HG03442 (cell line): ENCODE results near the gene EIF2B5.
"Not testable (repeated sequence)": the region's sequence is repeated elsewhere in the genome, so short reads cannot be mapped to it uniquely, and the experiment has no call there.

Experiments used
- ATAC-seq: cut with Tn5 transposase; IDR thresholded peaks from one replicate; pipeline ENCODE4 v1.9.1; 2021; ENCODE audit warnings: mild to moderate bottlenecking, moderate library complexity; ENCODE audit not compliant: unreplicated experiment

The EIF2B5 gene

GRCh38 chr3:184135149-184135910 is at the start of gene EIF2B5:
Gene EIF2B5 (plus strand): TSS chr3:184135358. CDS start chr3:184135386, 28 bp downstream.
- peak; percentile 88 for ATAC-seq

- no peak for ATAC-seq
Measured at GRCh38 chr3:184085389-184085852, 49.7 kb upstream of the EIF2B5 start.

GRCh38 chr3:184092199-184092598 is 43.0 kb upstream of the EIF2B5 start:
- no peak for ATAC-seq

- ATAC-seq = no peak
Measured at GRCh38 chr3:184096811-184097383, 38.3 kb upstream of the EIF2B5 start, which contains the start of gene HTR3E. Gene HTR3E (plus strand): TSS chr3:184097064. CDS start chr3:184097530, 466 bp downstream.

GRCh38 chr3:184097556-184097955 is 37.6 kb upstream of the EIF2B5 start:
- ATAC-seq = no peak

- ATAC-seq = no peak
Measured at GRCh38 chr3:184099806-184100686, 35.1 kb upstream of the EIF2B5 start.

GRCh38 chr3:184110316-184110725 is 24.8 kb upstream of the EIF2B5 start:
- no peak for ATAC-seq

- ATAC-seq = no peak
Measured at GRCh38 chr3:184116017-184116416, 19.1 kb upstream of the EIF2B5 start.

GRCh38 chr3:184117636-184118035 is 17.5 kb upstream of the EIF2B5 start:
- no peak for ATAC-seq

GRCh38 chr3:184121031-184121430 is 14.1 kb upstream of the EIF2B5 start:
- not testable (repeated sequence) for ATAC-seq

GRCh38 chr3:184126006-184126405 is 9.2 kb upstream of the EIF2B5 start:
- ATAC-seq = no peak

GRCh38 chr3:184129012-184129411 is 6.1 kb upstream of the EIF2B5 start:
- no peak for ATAC-seq

- no peak for ATAC-seq
Measured at GRCh38 chr3:184132945-184133344, 2.2 kb upstream of the EIF2B5 start.

GRCh38 chr3:184133840-184134745 is 1.1 kb upstream of the EIF2B5 start:
- no peak for ATAC-seq

GRCh38 chr3:184134746-184135148 is 411 bp upstream of the EIF2B5 start:
- ATAC-seq = no peak

GRCh38 chr3:184135911-184136260 is 728 bp downstream of the EIF2B5 start:
- ATAC-seq = peak; percentile 3

GRCh38 chr3:184140436-184140835 is 5.3 kb downstream of the EIF2B5 start:
- ATAC-seq = no peak

GRCh38 chr3:184142199-184142598 is 7.0 kb downstream of the EIF2B5 start:
- no peak for ATAC-seq

GRCh38 chr3:184143327-184143726 is 8.2 kb downstream of the EIF2B5 start:
- ATAC-seq = peak; percentile 41

GRCh38 chr3:184144505-184144904 is 9.3 kb downstream of the EIF2B5 start:
- ATAC-seq = no peak
